ENCODE data around the gene IQCF2.
"Not testable (repeated sequence)": the region's sequence is repeated elsewhere in the genome, so short reads cannot be mapped to it uniquely, and the experiment has no call there.

IQCF2 gene

GRCh38 chr3:51845129-51845528, 16.3 kb upstream of the IQCF2 start:
- no peak for DNase-seq (ENCODE audit: low spot score)
- in situ Hi-C loops (cut with MboI; ENCODE audit: low pct_unique_long_range_greater_than_20kb, low sequenced_read_pairs, unreplicated experiment): no loop called here
- TF ChIP-seq CTCF (IDR thresholded peaks at IDR 0.05; ENCODE audit: extremely low read depth, insufficient read depth, missing control alignments): no peak

- DNase-seq (ENCODE audit: low spot score); in situ Hi-C loops (cut with MboI; ENCODE audit: low pct_unique_long_range_greater_than_20kb, low sequenced_read_pairs, unreplicated experiment): not testable (repeated sequence)
Observed at GRCh38 chr3:51855411-51855810, 6.0 kb upstream of the IQCF2 start.

GRCh38 chr3:51862886-51863285, 1.5 kb downstream of the IQCF2 start:
- in situ Hi-C loops (cut with MboI; ENCODE audit: low pct_unique_long_range_greater_than_20kb, low sequenced_read_pairs, unreplicated experiment): no loop called here
- no peak for TF ChIP-seq CTCF (IDR thresholded peaks at IDR 0.05; ENCODE audit: extremely low read depth, insufficient read depth, missing control alignments)
- no peak for DNase-seq (ENCODE audit: low spot score)

GRCh38 chr3:51868896-51869295, 7.5 kb downstream of the IQCF2 start:
- DNase-seq (ENCODE audit: low spot score); in situ Hi-C loops (cut with MboI; ENCODE audit: low pct_unique_long_range_greater_than_20kb, low sequenced_read_pairs, unreplicated experiment): not testable (repeated sequence)

GRCh38 chr3:51869304-51869703, 7.9 kb downstream of the IQCF2 start:
- in situ Hi-C loops (cut with MboI; ENCODE audit: low pct_unique_long_range_greater_than_20kb, low sequenced_read_pairs, unreplicated experiment): no loop called here
- TF ChIP-seq CTCF (IDR thresholded peaks at IDR 0.05; ENCODE audit: extremely low read depth, insufficient read depth, missing control alignments): no peak
- DNase-seq (ENCODE audit: low spot score): no peak

GRCh38 chr3:51873253-51873766, 11.9 kb downstream of the IQCF2 start:
- in situ Hi-C loops (cut with MboI; ENCODE audit: low pct_unique_long_range_greater_than_20kb, low sequenced_read_pairs, unreplicated experiment): no loop called here
- no peak for TF ChIP-seq CTCF (IDR thresholded peaks at IDR 0.05; ENCODE audit: extremely low read depth, insufficient read depth, missing control alignments)

GRCh38 chr3:51873876-51874275, 12.5 kb downstream of the IQCF2 start:
- in situ Hi-C loops (cut with MboI; ENCODE audit: low pct_unique_long_range_greater_than_20kb, low sequenced_read_pairs, unreplicated experiment): no loop called here
- no peak for DNase-seq (ENCODE audit: low spot score)
- TF ChIP-seq CTCF (IDR thresholded peaks at IDR 0.05; ENCODE audit: extremely low read depth, insufficient read depth, missing control alignments): no peak

More at GRCh38 chr3:51873253-51873766, 11.9 kb downstream of the IQCF2 start:
- no peak for DNase-seq (ENCODE audit: low spot score)

- in situ Hi-C loops (cut with MboI; ENCODE audit: low pct_unique_long_range_greater_than_20kb, low sequenced_read_pairs, unreplicated experiment): no loop called here
- DNase-seq (ENCODE audit: low spot score): no peak
- no peak for TF ChIP-seq CTCF (IDR thresholded peaks at IDR 0.05; ENCODE audit: extremely low read depth, insufficient read depth, missing control alignments)
Observed at GRCh38 chr3:51874411-51874810, 13.0 kb downstream of the IQCF2 start.

All from GM13977 (cell line).